Esophagus muscularis mucosa (tissue), 4 donors: ENCODE data around the gene TNFSF18. TPM values are rescaled to one million over a fixed set of nuclear protein-coding genes. Genes with fewer than 3 reads are reported as not detected.

ENCODE experiments used
- DNase-seq: peaks from one replicate; pipeline ENCODE4 v3.0.0-alpha.2; 2017; ENCODE audit errors: extremely low spot score
- H3K27ac ChIP-seq, 4 donors: fragments of 200-600 bp; sonication (generic); replicated peaks in 1 of 4; 1 replicate in 3 of 4; 2 replicates in 1 of 4; pipeline ENCODE4 v1.5.1; 2016 to 2019; ENCODE audit warnings: mild to moderate bottlenecking in 1 of 4
- H3K27me3 ChIP-seq, 4 donors: fragments of 200-600 bp; sonication (generic); one replicate each; pipeline versions ENCODE4 v1.5.1 to v1.6.0; 2016 to 2019
- H3K36me3 ChIP-seq, 4 donors: fragments of 200-600 bp; sonication (generic); one replicate each; pipeline ENCODE4 v1.5.1; 2016 to 2019
- H3K4me1 ChIP-seq, 4 donors: fragments of 200-600 bp; sonication (generic); one replicate each; pipeline ENCODE4 v1.5.1; 2016 to 2019
- H3K4me3 ChIP-seq, 4 donors: fragments of 200-600 bp; sonication (generic); 1 replicate in 2 of 4; 2 replicates in 2 of 4; pipeline ENCODE4 v1.5.1; 2016 to 2019; ENCODE audit warnings: mild to moderate bottlenecking in 4 of 4, moderate library complexity in 1 of 4
- H3K9me3 ChIP-seq, 4 donors: fragments of 200-600 bp; sonication (generic); 1 replicate in 3 of 4; 2 replicates in 1 of 4; pipeline ENCODE4 v1.5.1; 2016 to 2019
- CTCF ChIP-seq, 3 experiments: fragments of 200-600 bp in 2 of 3; fragments of 450-650 bp in 1 of 3; sonication (generic) in 2 of 3; IDR thresholded peaks; one replicate each; pipeline ENCODE4 v1.5.1; 2017 to 2019; ENCODE audit warnings: antibody characterized with exemption in 3 of 3, mild to moderate bottlenecking in 2 of 3, moderate library complexity in 1 of 3
- EP300 ChIP-seq: sonication (generic); formaldehyde crosslinking; IDR thresholded peaks from one replicate; pipeline ENCODE4 v1.6.1; 2017; ENCODE audit warnings: antibody characterized with exemption
- POLR2A ChIP-seq: fragments of 450-650 bp; IDR thresholded peaks from one replicate; pipeline ENCODE4 v1.6.1; 2017; ENCODE audit warnings: antibody characterized with exemption, moderate library complexity, mild to moderate bottlenecking, low read depth
- POLR2AphosphoS5 ChIP-seq, 2 donors: sonication (generic); formaldehyde crosslinking; IDR thresholded peaks; one replicate each; pipeline ENCODE4 v1.6.1; 2017; ENCODE audit warnings: antibody characterized with exemption in 2 of 2
- WGBS: methylation state at CpG from one replicate; pipeline ENCODE4 v1.1.5; 2018; 5-methylcytosine and 5-hydroxymethylcytosine counted together
- intact Hi-C: fragments of 100-400 bp; cut with DNase I; formaldehyde crosslinking; loops from one replicate; pipeline ENCODE4 v1.15.1; 2023
- total RNA-seq, 4 donors: library from RNA; depleted of rRNA; stranded (reverse); fragments of >200 nt; gene quantifications; one replicate each; pipeline versions ENCODE4 v1.1.0 to v1.2.1, GENCODE V29; 2016

The TNFSF18 gene
- total RNA-seq, 4 donors from 2014 or later: 0.17 to 0.42 TPM; not detected in 2

GRCh38 chr1:173056365-173056764 lies 5.6 kb upstream of the TNFSF18 start:
- WGBS: 100% methylated on average over 1 of the region's 1 CpG
- H3K27ac ChIP-seq: no peak overlapping the region
- H3K9me3 ChIP-seq: no peaks in the 10 kb centered on the region

GRCh38 chr1:173052681-173053196 lies 2.0 kb upstream of the TNFSF18 start:
- no peak overlapping the region for H3K27ac ChIP-seq
- intact Hi-C loops: no loop called here
- no peaks in the 10 kb centered on the region for H3K9me3 ChIP-seq
- peaks cover 0 to 28% (median 24%) of the 10 kb centered on the region in 4 donors for H3K4me1 ChIP-seq
- TF ChIP-seq POLR2A: no peak
- WGBS: 65% methylated on average over 4 of the region's 4 CpGs
- H3K36me3 ChIP-seq: no peaks in the 10 kb centered on the region
- DNase-seq: no peak
- no peak overlapping the region for H3K4me3 ChIP-seq
- no peaks in the 10 kb centered on the region for H3K27me3 ChIP-seq

More at GRCh38 chr1:173056365-173056764, 5.6 kb upstream of the TNFSF18 start:
- DNase-seq: no peak
- TF ChIP-seq POLR2AphosphoS5 (IDR thresholded peaks at IDR 0.05): no peak
- no peak for TF ChIP-seq EP300
- TF ChIP-seq CTCF (IDR thresholded peaks at IDR 0.05): no peak
- no peak for TF ChIP-seq POLR2A
- intact Hi-C loops: no loop called here
- Histone ChIP-seq H3K36me3 (no peaks in the 10 kb centered on the region), H3K27me3 (no peaks in the 10 kb centered on the region), H3K4me1 (peaks cover 0 to 16% (median 10%) of the 10 kb centered on the region in 4 donors), H3K4me3 (no peak overlapping the region)

GRCh38 chr1:173049322-173049633 lies 1.5 kb downstream of the TNFSF18 start:
- intact Hi-C loops: no loop called here
- no peak for DNase-seq
- Histone ChIP-seq H3K36me3 (no peaks in the 10 kb centered on the region), H3K9me3 (no peaks in the 10 kb centered on the region), H3K27ac (peak overlapping the region in 1 of 4 donors; percentile 6), H3K4me1 (peaks cover 0 to 28% (median 24%) of the 10 kb centered on the region in 4 donors), H3K4me3 (no peak overlapping the region), H3K27me3 (no peaks in the 10 kb centered on the region)
- no peak for TF ChIP-seq POLR2A
- no peak for TF ChIP-seq POLR2AphosphoS5 (IDR thresholded peaks at IDR 0.05)
- TF ChIP-seq CTCF (IDR thresholded peaks at IDR 0.05): no peak
- no peak for TF ChIP-seq EP300

GRCh38 chr1:173048621-173049321 lies 2.0 kb downstream of the TNFSF18 start:
- H3K9me3 ChIP-seq: no peaks in the 10 kb centered on the region
- 82% methylated on average over 1 of the region's 1 CpG for WGBS
- no peak overlapping the region for H3K27ac ChIP-seq
- DNase-seq: no peak
- no peaks in the 10 kb centered on the region for H3K36me3 ChIP-seq
- peaks cover 0 to 28% (median 24%) of the 10 kb centered on the region in 4 donors for H3K4me1 ChIP-seq
- intact Hi-C loops: no loop called here
- TF ChIP-seq POLR2AphosphoS5 (IDR thresholded peaks at IDR 0.05) (no peak), EP300 (no peak), POLR2A (no peak), CTCF (IDR thresholded peaks at IDR 0.05) (no peak)
- H3K4me3 ChIP-seq: no peak overlapping the region
- no peaks in the 10 kb centered on the region for H3K27me3 ChIP-seq

- no peak for DNase-seq
- peaks cover 0 to 6% (median 0%) of the 10 kb centered on the region in 4 donors for H3K4me1 ChIP-seq
- no peaks in the 10 kb centered on the region for H3K36me3 ChIP-seq
- no peak for TF ChIP-seq CTCF (IDR thresholded peaks at IDR 0.05)
- no peak for TF ChIP-seq POLR2AphosphoS5 (IDR thresholded peaks at IDR 0.05)
- no peak for TF ChIP-seq EP300
- H3K27ac ChIP-seq: no peak overlapping the region
- H3K27me3 ChIP-seq: no peaks in the 10 kb centered on the region
- H3K4me3 ChIP-seq: no peak overlapping the region
- H3K9me3 ChIP-seq: no peaks in the 10 kb centered on the region
- intact Hi-C loops: no loop called here
- WGBS: 95% methylated on average over 1 of the region's 1 CpG
These were observed 6.1 kb downstream of the TNFSF18 start for GRCh38 chr1:173044656-173045055.
